Bladder microvascular endothelial cell (primary cell): ENCODE results near the gene PCGF2. TPM values are rescaled to one million over a fixed set of nuclear protein-coding genes. Genes with fewer than 3 reads are reported as not detected.

Source experiments
- total RNA-seq: library from RNA; depleted of rRNA; stranded (reverse); fragments of >200 nt; gene quantifications from 2 replicates; pipeline ENCODE4 v1.2.3, GENCODE V29; 2014

Gene PCGF2
- 6.2 and 9.5 TPM in 2 replicates for total RNA-seq

DNA sequence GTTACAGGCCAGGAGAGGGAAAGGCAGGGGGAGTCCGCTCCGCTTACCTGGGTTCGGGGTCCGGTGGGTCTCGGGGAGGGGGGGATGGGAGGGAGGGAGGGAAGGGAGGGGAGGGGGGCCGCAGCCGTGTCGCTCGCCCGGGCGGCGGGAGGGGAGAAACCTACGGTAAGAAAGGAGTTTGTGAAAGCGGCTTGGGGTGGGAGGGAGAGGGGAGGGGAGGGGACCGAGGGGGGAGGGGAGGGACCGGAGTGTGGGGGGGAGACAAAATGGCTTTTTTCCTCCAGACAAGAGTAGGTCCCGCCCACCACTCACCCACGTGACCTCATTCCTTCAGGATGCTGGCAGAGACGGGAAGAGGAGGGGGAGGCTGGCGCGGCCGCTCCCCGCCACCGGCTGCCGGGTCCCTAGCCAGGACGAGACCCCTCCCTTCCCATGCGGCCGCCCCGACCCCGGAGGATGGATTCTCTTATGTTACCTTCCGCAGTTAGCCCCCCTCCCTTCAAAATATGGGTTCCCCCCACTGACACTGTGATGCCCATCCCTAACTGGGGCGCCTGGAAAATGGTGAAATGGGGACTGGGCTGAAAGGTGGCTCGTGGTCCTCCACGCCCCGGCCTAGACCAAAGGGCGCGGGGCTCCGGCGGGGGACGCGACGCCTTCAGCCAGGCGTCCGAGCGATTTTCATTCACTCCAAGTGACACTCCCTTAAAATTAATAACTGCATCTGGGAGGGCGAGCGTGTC is at the start of gene PCGF2:
Gene PCGF2 (minus strand): TSS at position 188 of the 743 bp plus-strand sequence. CDS start 7,934 bp downstream, outside the sequence.

DNA sequence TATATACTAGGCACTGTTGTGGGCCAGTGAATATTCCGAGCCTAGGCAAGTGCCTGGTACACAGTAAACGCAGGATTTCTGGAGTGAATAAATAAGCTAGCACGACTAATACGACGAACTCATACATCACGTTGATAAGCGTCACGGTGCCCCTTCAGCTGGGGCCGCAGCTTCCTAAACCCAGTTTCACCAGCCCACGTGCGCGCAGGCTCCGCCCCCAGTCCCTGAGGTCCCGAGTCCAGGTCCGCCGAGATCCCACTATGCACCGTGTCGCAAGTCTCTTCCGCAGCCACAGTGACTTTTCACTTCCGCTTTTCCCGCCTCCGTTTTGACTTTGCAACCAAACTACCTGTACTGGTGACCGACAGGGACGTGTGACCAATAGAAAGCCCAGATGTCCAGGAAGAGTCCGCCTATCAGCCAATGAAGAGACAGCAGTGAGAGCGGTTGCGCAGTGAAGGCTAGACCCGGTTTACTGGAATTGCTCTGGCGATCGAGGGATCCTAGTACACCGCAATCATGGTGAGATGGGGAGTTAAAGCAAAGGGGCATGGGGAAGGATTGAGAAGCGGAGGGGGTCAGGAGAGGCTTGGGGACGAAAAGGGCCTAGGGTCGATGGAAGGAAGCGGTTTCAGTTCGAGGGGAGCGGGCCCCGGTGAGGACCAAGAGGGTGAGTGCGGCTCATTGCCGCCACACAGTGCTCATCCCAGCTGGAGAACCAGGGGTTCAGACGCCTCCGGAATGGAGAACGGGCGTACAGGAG is 4.4 kb upstream of the PCGF2 start, which contains the start of gene PSMB3:
Gene PSMB3 (plus strand): TSS at position 434 of the 763 bp plus-strand sequence. CDS start 86 bp downstream, at position 520.

DNA sequence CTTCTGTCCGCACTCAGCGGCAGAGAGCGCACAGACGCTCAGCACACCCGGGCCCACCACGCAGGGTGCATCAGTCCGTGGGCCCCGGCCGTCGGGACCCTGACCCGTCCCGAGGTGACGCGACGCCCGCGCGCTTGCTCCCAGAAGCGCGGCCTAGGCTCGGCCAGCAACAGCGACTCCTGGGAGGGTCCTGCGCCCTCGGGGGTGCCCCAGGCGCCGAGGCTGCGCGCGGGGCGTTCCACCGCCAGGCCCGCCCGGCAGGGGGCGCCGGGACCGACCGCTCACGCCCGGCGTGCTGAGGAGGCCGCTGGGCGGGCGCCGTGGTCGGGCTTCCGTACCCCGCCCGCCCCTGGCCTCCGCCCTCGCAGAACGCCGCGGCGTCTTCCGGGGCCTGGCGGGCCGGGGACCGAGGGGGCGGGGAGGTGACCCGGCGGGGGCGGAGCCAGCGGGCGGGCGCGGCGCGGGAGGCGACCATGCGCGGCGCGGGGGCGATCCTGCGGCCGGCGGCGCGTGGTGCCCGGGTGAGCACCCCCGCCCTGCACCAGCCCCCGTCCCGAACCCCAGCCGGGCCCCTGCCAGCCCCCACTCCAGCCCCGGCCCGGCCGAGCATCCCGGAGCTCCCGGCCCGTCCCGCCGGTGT is 18.1 kb downstream of the PCGF2 start, which contains the start of gene CISD3:
Gene CISD3 (plus strand): TSS at position 456 of the 640 bp plus-strand sequence. CDS start 18 bp downstream, at position 474.

DNA sequence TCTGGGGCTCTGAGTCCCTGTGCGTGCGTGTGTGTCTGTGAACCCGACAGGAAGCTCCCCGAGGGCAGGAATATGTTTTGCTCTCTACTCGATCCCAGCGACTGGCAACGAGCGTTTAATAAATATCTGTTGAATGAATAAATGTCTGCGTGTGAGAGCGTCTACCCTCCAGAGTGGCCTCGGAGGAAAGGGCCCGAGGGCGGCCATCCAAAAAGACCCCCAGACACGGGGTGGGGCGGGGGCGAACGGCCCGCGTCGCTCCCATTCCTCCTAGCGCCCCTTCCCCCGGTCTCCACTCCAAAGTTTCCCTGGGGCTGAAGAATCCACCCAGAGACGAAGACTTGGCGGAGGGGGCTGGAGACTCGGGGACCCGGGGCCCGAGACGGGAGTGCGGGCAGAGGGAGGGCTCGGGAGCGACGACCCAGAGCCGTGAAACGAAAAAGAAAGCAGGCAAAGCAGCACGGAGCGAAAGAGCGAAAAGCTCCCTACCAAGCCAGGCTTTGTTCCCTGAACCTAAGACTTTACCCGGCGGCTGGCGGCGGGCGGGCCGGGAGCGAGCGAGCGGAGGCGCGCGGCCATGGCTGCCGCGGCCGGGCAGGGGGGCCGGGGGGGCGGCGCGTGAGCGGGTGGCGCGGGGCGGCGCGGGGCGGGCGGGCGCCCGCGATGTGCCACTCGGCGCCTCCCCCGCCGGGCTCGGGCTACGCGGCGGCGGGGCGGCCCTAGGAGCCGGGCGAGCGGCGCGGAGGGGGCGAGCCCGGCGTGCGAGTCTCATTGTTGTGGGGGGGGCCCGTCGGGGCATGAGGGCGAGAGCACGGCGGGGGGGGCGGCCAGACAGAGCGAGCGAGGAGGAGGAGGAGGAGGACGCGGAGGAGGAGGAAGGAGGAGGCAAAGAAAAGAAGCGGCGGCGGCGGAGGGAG is 43.3 kb downstream of the PCGF2 start, which contains the start of gene MLLT6:
Gene MLLT6 (plus strand): TSS at position 668 of the 917 bp plus-strand sequence. CDS start 360 bp downstream, outside the sequence.

Other genes starting within 250 kb of the PCGF2 start
- 0.06 TPM in 1 of 2 replicates, not detected in the other for gene SRCIN1, start 142.4 kb downstream of the PCGF2 start, total RNA-seq
- 0.49 and 0.63 TPM in 2 replicates for gene EPOP, start 73.4 kb downstream of the PCGF2 start, total RNA-seq
- 18.8 and 44.5 TPM in 2 replicates for gene MLLT6, start 43.1 kb downstream of the PCGF2 start, total RNA-seq
- gene CISD3, start 18.0 kb downstream of the PCGF2 start, total RNA-seq: 1.9 and 4.4 TPM in 2 replicates
- 292 and 388 TPM in 2 replicates for gene PSMB3, start 4.4 kb upstream of the PCGF2 start, total RNA-seq
- gene PIP4K2B, start 51.2 kb upstream of the PCGF2 start, total RNA-seq: 24.8 and 71.6 TPM in 2 replicates
- 8.7 and 14.0 TPM in 2 replicates for gene CWC25, start 77.0 kb upstream of the PCGF2 start, total RNA-seq
- gene RPL23, start 105.4 kb upstream of the PCGF2 start, total RNA-seq: 1,187 and 1,591 TPM in 2 replicates
- gene LASP1, start 121.7 kb upstream of the PCGF2 start, total RNA-seq: 78.5 and 148 TPM in 2 replicates
- gene FBXO47, start 219.1 kb upstream of the PCGF2 start, total RNA-seq: not detected in 2 replicates